NCI-H2081 (cell line): Measurements from ENCODE around the gene NPPC.
"Not testable (repeated sequence)": the region's sequence is repeated elsewhere in the genome, so short reads cannot be mapped to it uniquely, and the experiment has no call there.

ENCODE experiments used
- DNase-seq, 2 experiments: peaks; one replicate each; lab custom pipeline; 2025; lab: John Stamatoyannopoulos, UW

NPPC gene

GRCh38 chr2:231920366-231920765 is 5.8 kb downstream of the NPPC start:
- DNase-seq, result no peak

DNA sequence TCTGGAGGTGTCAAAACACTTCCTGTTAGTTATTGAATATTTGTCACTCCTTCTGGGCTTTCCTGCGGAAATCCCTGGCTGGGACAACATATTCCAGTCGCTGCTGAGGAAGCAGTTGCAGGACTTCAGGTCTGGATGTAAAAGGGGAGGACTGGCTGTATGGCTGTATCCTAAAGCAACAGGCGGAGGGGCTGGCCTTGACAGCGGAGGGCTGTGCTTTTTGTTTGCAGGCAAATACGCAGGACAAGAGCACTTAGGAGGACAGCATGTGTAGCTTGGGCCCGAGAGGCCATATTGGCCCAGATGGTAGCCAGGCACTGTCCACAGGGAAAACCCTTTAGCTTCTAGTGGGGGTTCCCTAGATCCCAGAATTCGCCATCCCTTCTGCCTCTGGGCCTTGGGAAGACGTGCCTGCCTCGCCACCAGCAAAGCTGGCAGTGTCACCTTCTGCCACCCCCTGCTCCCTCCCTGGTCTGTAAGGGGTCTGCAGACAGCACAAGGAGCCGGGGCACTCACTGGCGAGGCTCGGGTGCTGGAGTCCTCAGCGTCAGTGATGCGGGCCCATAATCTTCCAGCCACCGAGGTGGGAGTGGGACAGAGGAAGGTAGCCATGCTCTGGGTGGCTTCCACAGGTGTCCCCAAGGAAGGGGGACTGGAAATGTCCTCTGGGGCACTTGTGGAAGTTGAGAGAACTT is 6.7 kb downstream of the NPPC start:
- no peak for DNase-seq

- no peak for DNase-seq
Measured at GRCh38 chr2:231918501-231919330, 7.5 kb downstream of the NPPC start.

GRCh38 chr2:231917280-231918066 is 8.7 kb downstream of the NPPC start:
- DNase-seq, result no peak

DNA sequence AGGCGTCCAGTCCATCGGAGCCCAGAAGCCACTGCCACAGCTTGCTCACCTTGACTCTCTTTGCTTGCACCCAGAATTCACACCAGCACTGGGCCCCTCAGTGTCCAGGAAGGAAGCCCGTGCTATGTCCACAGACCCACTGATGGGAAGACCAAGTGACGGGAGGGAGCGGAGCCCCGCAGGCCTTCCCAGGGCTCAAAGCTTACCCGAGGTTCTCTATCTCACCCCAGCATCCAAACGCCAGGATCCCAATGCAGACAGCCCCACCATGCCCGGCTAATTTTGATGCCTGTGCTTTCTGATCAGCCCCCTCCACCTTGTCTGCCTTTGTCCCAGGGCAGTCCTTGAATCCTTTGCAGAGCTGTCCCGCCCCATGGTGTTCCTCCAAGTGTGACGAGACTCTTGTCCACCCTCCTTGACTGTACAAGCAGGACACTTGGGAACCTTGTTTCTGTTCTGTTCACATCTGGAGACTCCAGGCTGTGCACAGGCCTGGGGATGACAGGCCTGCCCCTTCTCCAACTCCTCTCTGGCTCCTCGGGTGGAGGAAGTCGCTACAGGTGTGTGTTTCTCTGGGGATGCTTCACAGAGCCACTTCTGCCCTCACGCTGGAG is 12.0 kb downstream of the NPPC start:
- no peak for DNase-seq

DNA sequence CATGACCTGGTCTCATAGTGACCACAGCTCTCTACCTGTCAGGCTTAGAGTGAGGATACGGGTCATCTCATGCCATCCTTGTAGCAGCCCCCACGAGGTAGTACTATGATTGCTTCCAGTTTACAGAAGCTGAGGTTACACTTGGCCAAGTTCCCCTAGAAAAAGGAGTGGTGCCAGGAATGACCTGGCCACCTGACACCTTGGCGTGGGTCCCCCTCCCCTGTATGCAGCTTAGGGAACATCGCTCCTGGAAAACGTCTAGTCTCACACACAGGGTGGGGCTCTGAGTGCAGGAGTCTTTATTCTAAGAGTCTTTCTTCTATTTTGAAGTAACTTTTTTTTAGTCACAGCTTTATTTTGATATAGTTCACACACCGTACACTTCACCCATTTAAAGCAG is 14.8 kb downstream of the NPPC start:
- DNase-seq, result no peak

DNA sequence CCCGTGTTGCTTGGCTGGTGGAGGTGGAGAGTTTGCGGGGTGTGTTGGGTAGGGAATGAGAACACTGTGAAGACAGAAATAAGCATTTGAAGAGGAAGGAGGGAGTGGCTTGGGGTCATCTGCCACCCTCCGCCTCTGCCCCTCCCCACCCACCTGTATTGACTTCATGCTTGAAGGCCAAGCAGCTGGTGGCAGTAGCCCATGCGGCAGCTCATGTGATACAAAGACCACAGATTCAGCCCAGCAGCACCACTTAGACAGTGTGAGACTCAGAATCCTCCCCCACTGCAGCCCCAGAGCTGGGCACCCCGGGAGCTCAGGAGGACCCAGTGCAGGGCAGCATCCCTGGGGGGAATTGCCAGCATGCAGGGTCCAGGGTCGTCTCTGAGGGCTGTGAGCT is 15.4 kb downstream of the NPPC start:
- DNase-seq, result no peak

DNA sequence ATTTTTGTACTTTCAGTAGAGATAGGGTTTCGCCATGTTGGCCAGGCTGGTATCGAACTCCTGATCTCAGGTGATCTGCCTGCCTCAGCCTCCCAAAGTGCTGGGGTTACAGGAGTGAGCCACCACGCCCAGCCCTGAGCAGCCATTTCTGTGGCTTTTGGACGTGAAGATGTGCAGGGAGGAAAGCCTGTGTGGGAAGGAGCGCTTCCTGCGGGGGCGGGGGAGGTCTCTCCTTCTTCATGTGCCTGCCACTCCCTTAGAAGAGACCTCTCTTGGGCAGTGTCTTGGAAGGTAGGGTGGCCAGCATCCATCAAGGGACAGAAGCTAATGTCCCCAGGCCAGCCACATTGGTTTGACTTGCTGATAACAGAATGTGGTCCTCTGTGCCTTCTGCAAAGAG is 16.0 kb downstream of the NPPC start:
- DNase-seq, result not testable (repeated sequence)

- DNase-seq, result no peak
Measured at GRCh38 chr2:231909631-231910030, 16.6 kb downstream of the NPPC start.

- no peak for DNase-seq
Measured at GRCh38 chr2:231908584-231908983, 17.6 kb downstream of the NPPC start.

- DNase-seq, result no peak
Measured at GRCh38 chr2:231907765-231908164, 18.4 kb downstream of the NPPC start.

DNA sequence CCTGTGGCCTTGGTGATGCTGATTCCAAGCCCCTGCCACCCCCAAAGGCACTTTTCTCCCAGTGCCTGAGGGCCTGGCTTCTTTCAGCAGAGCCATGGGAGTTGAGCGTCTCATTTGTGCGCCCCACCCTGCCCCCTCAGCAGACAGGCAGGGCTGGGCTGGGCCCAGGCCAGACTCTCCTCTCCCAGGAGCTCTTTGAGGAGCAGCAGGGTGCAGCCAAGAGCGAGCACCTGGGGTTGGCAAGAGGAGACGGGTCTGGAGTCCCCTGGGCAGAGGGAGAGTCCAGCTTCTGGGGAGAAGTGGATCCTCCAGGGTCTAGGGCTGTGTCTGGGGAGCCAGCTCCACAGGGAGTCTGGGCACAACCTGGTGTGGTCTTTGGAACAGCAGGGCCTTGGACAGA is 21.2 kb downstream of the NPPC start:
- no peak for DNase-seq

DNA sequence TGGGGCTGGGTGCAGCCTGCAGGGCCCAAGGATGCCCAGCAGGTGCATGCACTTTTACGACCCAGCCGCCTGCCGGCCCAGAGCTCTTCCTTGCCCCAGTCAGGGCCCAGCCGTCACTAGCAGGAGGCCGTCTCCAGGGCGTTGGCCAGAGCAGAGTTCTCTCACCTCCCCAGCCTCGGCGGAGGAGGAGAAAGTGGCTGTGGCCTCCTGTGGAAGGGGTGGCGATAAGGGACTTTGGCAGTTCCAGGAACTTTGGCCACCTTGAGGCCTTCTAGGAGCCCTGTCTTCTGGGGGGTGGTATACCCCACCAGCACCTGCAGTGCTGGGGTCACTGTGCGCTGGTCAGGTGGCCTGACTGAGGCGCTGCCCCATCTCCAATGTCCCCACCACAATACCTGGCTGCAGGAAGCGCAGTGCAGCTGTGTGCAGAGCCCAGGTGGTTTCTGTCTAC is 22.0 kb downstream of the NPPC start:
- no peak for DNase-seq

- DNase-seq, result no peak
Measured at GRCh38 chr2:231902598-231902997, 23.6 kb downstream of the NPPC start.

- DNase-seq, result no peak
Measured at GRCh38 chr2:231900972-231901371, 25.2 kb downstream of the NPPC start.

GRCh38 chr2:231900486-231900942 is 25.7 kb downstream of the NPPC start:
- DNase-seq, result no peak

DNA sequence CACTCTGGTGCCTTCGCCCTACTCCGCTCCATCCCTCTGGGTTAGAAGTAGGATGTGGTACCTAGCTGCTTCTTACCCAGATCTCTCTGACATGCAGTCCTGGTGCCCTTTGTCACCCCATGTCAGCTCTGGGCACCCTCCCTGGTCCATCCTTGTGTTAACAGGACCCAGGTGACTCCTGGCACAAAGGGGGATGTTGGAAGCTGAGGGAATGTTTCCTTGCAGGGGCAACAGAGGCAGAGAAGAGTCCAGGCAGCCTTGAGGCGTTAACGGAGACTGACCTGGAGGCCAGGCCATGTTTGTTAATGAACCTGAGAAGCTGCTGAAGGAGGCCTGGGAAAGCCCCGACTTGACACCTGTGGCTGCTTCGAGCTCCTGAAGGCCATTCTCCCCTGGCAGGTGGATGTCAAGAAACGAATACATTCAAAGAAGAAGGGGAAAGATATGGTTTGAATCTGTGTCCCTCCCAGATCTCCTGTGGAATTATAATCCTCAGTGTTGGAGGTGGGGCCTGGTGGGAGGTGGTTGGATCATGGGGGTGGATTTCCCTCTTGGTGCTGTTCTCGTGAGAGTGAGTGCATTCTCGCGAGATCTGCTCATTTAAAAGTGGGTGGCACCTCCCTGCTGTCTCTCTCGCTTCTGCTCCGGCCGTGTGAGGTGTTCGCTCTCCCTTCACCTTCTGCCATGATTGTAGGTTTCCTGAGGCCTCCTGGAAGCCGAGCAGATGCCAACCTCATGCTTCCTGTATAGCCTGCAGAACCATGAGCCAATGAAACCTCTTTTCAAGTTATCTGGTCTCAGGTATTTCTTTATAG is 31.4 kb downstream of the NPPC start:
- DNase-seq, result no peak

- no peak for DNase-seq
Measured at GRCh38 chr2:231891514-231891905, 34.7 kb downstream of the NPPC start.

GRCh38 chr2:231890896-231891513 is 35.2 kb downstream of the NPPC start:
- DNase-seq, result peak in 1 of 2 experiments; percentile 29

DNA sequence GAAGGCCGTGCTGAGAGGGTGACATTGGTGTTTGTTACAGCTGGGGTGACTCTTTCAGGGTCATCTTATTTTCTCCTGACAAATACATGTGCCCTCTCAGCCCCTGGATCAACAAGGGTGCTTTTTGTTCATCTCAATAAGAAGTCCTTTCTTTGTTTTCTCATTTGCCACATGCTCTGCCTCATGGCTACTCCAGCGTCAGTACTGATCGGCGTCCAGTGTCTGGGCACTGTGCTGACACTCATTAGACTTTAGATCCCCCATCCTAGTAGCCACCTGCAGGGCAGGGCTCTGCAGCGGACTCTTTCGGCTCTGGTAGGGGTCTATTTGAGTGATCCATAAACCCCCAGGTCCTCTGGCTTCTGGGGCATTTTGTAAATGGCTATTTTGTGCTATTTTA is 38.4 kb downstream of the NPPC start:
- DNase-seq, result no peak
